SK-N-MC (cell line): Measurements from ENCODE around the gene YKT6.

Experiments
- EZH2 ChIP-seq: fragments of 200-600 bp; sonication (generic); IDR thresholded peaks from one replicate; pipeline ENCODE4 v1.6.1; 2017; ENCODE audit warnings: antibody characterized with exemption
- FOXP2 ChIP-seq: optimal IDR thresholded peaks from 2 replicates; pipeline ENCODE3; 2011; ENCODE audit warnings: mild to moderate bottlenecking, moderate library complexity; ENCODE audit not compliant: insufficient read depth; ENCODE audit errors: extremely low read length, control extremely low read depth
- POLR2AphosphoS5 ChIP-seq: IDR thresholded peaks from 2 replicates; pipeline ENCODE4 v1.6.1; 2012; ENCODE audit warnings: mild to moderate bottlenecking, low read depth, low read length, borderline replicate concordance

- TF ChIP-seq EZH2 (no peak), POLR2AphosphoS5 (no peak), FOXP2 (no peak)
These were observed 17.1 kb downstream of the YKT6 start for GRCh38 chr7:44217852-44218402.
